ENCODE data around the gene GNG7. TPM values are rescaled to one million over a fixed set of nuclear protein-coding genes. Genes with fewer than 3 reads are reported as not detected.
A peak's percentile ranks its signal among the peaks of the same experiment; 100 is the strongest.

The GNG7 gene
- total RNA-seq, 1 donor from 2014 or later, result 1.8 TPM

GRCh38 chr19:2706251-2706650 lies 3.8 kb upstream of the GNG7 start:
- Mint-ChIP-seq H3K4me3 (ENCODE audit: unreplicated experiment) (no peak overlapping the region), H3K4me1 (ENCODE audit: low read depth, unreplicated experiment) (peaks cover 4% of the 10 kb centered on the region), H3K9me3 (ENCODE audit: unreplicated experiment) (no peaks in the 10 kb centered on the region), H3K27me3 (ENCODE audit: low read depth, unreplicated experiment) (peaks cover 3% of the 10 kb centered on the region), H3K27ac (ENCODE audit: unreplicated experiment) (no peak overlapping the region), H3K36me3 (ENCODE audit: low read depth, unreplicated experiment) (no peaks in the 10 kb centered on the region)
- Histone ChIP-seq H3K4me3 (ENCODE audit: insufficient read depth, low read depth, low read length) (no peak overlapping the region), H2AFZ (ENCODE audit: low read depth, low read length) (no peak overlapping the region), H4K20me1 (ENCODE audit: insufficient read depth, low read length) (no peaks in the 10 kb centered on the region), H3K27me3 (ENCODE audit: insufficient read depth, low read length) (peaks cover 15% of the 10 kb centered on the region), H3K9me3 (ENCODE audit: insufficient read depth, low read depth, low read length) (no peaks in the 10 kb centered on the region), H3K27ac (ENCODE audit: low read depth, low read length) (no peak overlapping the region), H3K79me2 (ENCODE audit: insufficient read depth, low read length) (no peaks in the 10 kb centered on the region), H3K4me2 (ENCODE audit: low read length) (no peak overlapping the region), H3K9ac (ENCODE audit: low read length) (no peak overlapping the region), H3K36me3 (ENCODE audit: insufficient read depth, low read length) (no peaks in the 10 kb centered on the region), H3K4me1 (ENCODE audit: insufficient read depth, low read length) (peaks cover 2% of the 10 kb centered on the region)
- FAIRE-seq (no peak), DNase-seq (ENCODE audit: low read depth) (no peak)
- TF ChIP-seq CTCF (IDR thresholded peaks at IDR 0.05; ENCODE audit: insufficient read depth, low read depth, low read length) (no peak), EZH2 (IDR thresholded peaks at IDR 0.05; ENCODE audit: insufficient read depth, low read length) (no peak)

- Histone ChIP-seq H3K4me3 (ENCODE audit: insufficient read depth, low read depth, low read length) (no peak overlapping the region), H3K4me1 (ENCODE audit: insufficient read depth, low read length) (no peaks in the 10 kb centered on the region), H2AFZ (ENCODE audit: low read depth, low read length) (no peak overlapping the region), H3K9ac (ENCODE audit: low read length) (no peak overlapping the region), H3K9me3 (ENCODE audit: insufficient read depth, low read depth, low read length) (no peaks in the 10 kb centered on the region), H3K36me3 (ENCODE audit: insufficient read depth, low read length) (no peaks in the 10 kb centered on the region), H4K20me1 (ENCODE audit: insufficient read depth, low read length) (no peaks in the 10 kb centered on the region), H3K4me2 (ENCODE audit: low read length) (no peak overlapping the region), H3K27me3 (ENCODE audit: insufficient read depth, low read length) (peaks cover 31% of the 10 kb centered on the region), H3K27ac (ENCODE audit: low read depth, low read length) (no peak overlapping the region), H3K79me2 (ENCODE audit: insufficient read depth, low read length) (no peaks in the 10 kb centered on the region)
- no peaks in the 10 kb centered on the region for H3K4me1 Mint-ChIP-seq (ENCODE audit: low read depth, unreplicated experiment)
- peaks cover 13% of the 10 kb centered on the region for H3K27me3 Mint-ChIP-seq (ENCODE audit: low read depth, unreplicated experiment)
- H3K4me3 Mint-ChIP-seq (ENCODE audit: unreplicated experiment), result no peak overlapping the region
- no peak overlapping the region for H3K27ac Mint-ChIP-seq (ENCODE audit: unreplicated experiment)
- FAIRE-seq (no peak), DNase-seq (ENCODE audit: low read depth) (no peak)
- TF ChIP-seq CTCF (IDR thresholded peaks at IDR 0.05; ENCODE audit: insufficient read depth, low read depth, low read length) (no peak), EZH2 (IDR thresholded peaks at IDR 0.05; ENCODE audit: insufficient read depth, low read length) (no peak)
- H3K36me3 Mint-ChIP-seq (ENCODE audit: low read depth, unreplicated experiment), result no peaks in the 10 kb centered on the region
- H3K9me3 Mint-ChIP-seq (ENCODE audit: unreplicated experiment), result no peaks in the 10 kb centered on the region
Observed at GRCh38 chr19:2703691-2704216, 1.3 kb upstream of the GNG7 start.

GRCh38 chr19:2703077-2703437 lies 563 bp upstream of the GNG7 start:
- no peaks in the 10 kb centered on the region for H3K4me1 Mint-ChIP-seq (ENCODE audit: low read depth, unreplicated experiment)
- Histone ChIP-seq H4K20me1 (ENCODE audit: insufficient read depth, low read length) (no peaks in the 10 kb centered on the region), H3K9me3 (ENCODE audit: insufficient read depth, low read depth, low read length) (no peaks in the 10 kb centered on the region), H3K27ac (ENCODE audit: low read depth, low read length) (no peak overlapping the region), H2AFZ (ENCODE audit: low read depth, low read length) (no peak overlapping the region), H3K36me3 (ENCODE audit: insufficient read depth, low read length) (no peaks in the 10 kb centered on the region), H3K9ac (ENCODE audit: low read length) (no peak overlapping the region), H3K79me2 (ENCODE audit: insufficient read depth, low read length) (no peaks in the 10 kb centered on the region), H3K4me1 (ENCODE audit: insufficient read depth, low read length) (no peaks in the 10 kb centered on the region), H3K4me3 (ENCODE audit: insufficient read depth, low read depth, low read length) (no peak overlapping the region), H3K4me2 (ENCODE audit: low read length) (no peak overlapping the region), H3K27me3 (ENCODE audit: insufficient read depth, low read length) (peaks cover 34% of the 10 kb centered on the region)
- DNase-seq (ENCODE audit: low read depth), result no peak
- TF ChIP-seq EZH2 (IDR thresholded peaks at IDR 0.05; ENCODE audit: insufficient read depth, low read length) (no peak), CTCF (IDR thresholded peaks at IDR 0.05; ENCODE audit: insufficient read depth, low read depth, low read length) (no peak)
- H3K27ac Mint-ChIP-seq (ENCODE audit: unreplicated experiment), result no peak overlapping the region
- H3K4me3 Mint-ChIP-seq (ENCODE audit: unreplicated experiment), result peak overlapping the region; percentile 77
- no peaks in the 10 kb centered on the region for H3K36me3 Mint-ChIP-seq (ENCODE audit: low read depth, unreplicated experiment)
- FAIRE-seq, result no peak
- no peaks in the 10 kb centered on the region for H3K9me3 Mint-ChIP-seq (ENCODE audit: unreplicated experiment)
- H3K27me3 Mint-ChIP-seq (ENCODE audit: low read depth, unreplicated experiment), result peaks cover 16% of the 10 kb centered on the region

All from astrocyte (in vitro differentiated cells and primary cell).